BJ (cell line): ENCODE results near the gene PACS1. TPM values are rescaled to one million over a fixed set of nuclear protein-coding genes. Genes with fewer than 3 reads are reported as not detected.

ENCODE experiments used
- CTCF ChIA-PET: fragments of 350-600 bp; formaldehyde crosslinking; extraction: SDS; loops from one replicate; lab custom pipeline; 2021; ENCODE audit warnings: antibody characterized with exemption, inconsistent platforms; lab: Yijun Ruan, JAX
- POLR2A ChIA-PET: fragments of 300-600 bp; sonication (Branson Sonifier 250); formaldehyde crosslinking; extraction: SDS; loops from one replicate; lab custom pipeline; 2021; ENCODE audit warnings: antibody characterized with exemption; lab: Charles Lee
- DNase-seq: peaks from one replicate; pipeline ENCODE4 v3.0.0-alpha.2; 2011; ENCODE audit warnings: low read depth
- H3K27me3 ChIP-seq: 2 replicates; pipeline ENCODE4 v1.6.0; 2011; ENCODE audit warnings: low read length; ENCODE audit not compliant: control insufficient read depth, insufficient read depth
- H3K36me3 ChIP-seq: 2 replicates; pipeline ENCODE4 v1.5.1; 2011; ENCODE audit warnings: low read length; ENCODE audit not compliant: control insufficient read depth, insufficient read depth
- H3K4me3 ChIP-seq: 2 replicates; pipeline ENCODE4 v1.5.1; 2011; ENCODE audit warnings: low read depth, mild to moderate bottlenecking, control low read depth, low read length
- polyA plus RNA-seq: library from polyadenylated mRNA; depleted of rRNA; stranded (reverse); fragments of >200 nt; gene quantifications from 2 replicates; pipeline ENCODE4 v1.2.3, GENCODE V29; 2011
- TF ChIP-seq, protein P1 (sequence below): IDR thresholded peaks from 2 replicates; pipeline ENCODE4 v1.5.1; 2011; ENCODE audit warnings: low read depth, mild to moderate bottlenecking, control low read depth, inconsistent platforms, low read length, moderate library complexity; ENCODE audit not compliant: insufficient read depth

The PACS1 gene
- polyA plus RNA-seq, 1 experiment, result 34.3 TPM

DNA sequence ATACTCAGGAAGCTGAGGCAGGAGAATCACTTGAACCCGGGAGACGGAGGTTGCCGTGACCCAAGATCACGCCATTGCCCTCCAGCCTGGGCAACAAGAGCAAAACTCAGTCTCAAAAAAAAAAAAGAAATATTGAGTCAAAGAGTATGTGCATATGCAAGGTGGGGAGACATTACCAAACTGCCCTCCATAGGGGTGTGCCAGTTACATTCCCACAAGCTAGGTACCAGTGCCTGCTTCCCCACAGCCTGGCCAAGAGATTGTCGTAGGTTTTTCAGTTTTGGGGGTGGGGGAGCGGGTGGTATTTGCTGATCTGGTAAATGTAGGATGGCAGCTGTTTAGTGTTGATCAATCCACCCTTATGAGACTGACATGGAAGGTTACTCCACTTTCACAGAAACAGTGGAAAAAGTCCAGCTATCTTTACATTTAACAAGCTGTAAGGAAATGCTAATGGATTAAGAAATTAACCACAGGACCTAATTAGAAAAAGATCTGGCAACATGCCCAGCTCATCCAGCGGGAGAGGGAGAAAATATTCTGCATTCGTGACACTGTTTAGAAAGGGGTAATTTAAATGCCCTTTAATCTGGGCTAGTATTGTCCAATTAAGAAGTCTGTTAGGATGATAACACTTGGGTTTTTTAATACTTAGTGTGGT lies 89.4 kb downstream of the PACS1 start:
- CTCF ChIA-PET, result interaction anchor here (0.6 to 1.1 kb wide), 2 partner anchors 9 to 157 kb away, joined by 3 to 4 read pairs; partner anchors contain the start of gene BANF1
- no peak overlapping the region for H3K4me3 ChIP-seq
- TF ChIP-seq, protein P1, sequence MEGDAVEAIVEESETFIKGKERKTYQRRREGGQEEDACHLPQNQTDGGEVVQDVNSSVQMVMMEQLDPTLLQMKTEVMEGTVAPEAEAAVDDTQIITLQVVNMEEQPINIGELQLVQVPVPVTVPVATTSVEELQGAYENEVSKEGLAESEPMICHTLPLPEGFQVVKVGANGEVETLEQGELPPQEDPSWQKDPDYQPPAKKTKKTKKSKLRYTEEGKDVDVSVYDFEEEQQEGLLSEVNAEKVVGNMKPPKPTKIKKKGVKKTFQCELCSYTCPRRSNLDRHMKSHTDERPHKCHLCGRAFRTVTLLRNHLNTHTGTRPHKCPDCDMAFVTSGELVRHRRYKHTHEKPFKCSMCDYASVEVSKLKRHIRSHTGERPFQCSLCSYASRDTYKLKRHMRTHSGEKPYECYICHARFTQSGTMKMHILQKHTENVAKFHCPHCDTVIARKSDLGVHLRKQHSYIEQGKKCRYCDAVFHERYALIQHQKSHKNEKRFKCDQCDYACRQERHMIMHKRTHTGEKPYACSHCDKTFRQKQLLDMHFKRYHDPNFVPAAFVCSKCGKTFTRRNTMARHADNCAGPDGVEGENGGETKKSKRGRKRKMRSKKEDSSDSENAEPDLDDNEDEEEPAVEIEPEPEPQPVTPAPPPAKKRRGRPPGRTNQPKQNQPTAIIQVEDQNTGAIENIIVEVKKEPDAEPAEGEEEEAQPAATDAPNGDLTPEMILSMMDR, result no peak
- no peaks in the 10 kb centered on the region for H3K36me3 ChIP-seq
- POLR2A ChIA-PET, result no interaction called here
- no peaks in the 10 kb centered on the region for H3K27me3 ChIP-seq
- DNase-seq, result no peak

DNA sequence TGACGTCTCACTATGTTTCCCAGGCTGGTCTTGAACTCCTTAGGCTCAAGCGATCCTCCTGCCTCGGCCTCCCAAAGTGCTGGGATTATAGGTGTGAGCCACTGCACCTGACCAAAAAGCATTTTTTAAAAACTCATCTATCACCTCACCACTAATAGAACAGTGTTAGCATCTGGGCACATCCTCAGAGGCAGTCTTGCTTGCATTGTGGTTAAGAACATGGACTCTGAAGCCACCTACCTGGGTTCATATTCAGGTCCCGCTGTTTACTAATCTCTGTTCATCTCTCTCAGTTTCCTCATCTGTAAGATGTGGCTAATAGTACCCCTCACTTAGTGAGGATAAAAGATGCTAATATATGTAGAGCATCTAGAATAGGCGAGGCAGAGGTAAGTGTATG lies 90.6 kb downstream of the PACS1 start:
- POLR2A ChIA-PET, result no interaction called here
- no peaks in the 10 kb centered on the region for H3K27me3 ChIP-seq
- CTCF ChIA-PET, result interaction anchor here (0.6 to 1.1 kb wide), 2 partner anchors 11 to 14 kb away, joined by 3 to 4 read pairs; no protein-coding TSS in a partner anchor
- TF ChIP-seq, protein P1, result no peak
- no peak for DNase-seq
- no peaks in the 10 kb centered on the region for H3K36me3 ChIP-seq
- H3K4me3 ChIP-seq, result no peak overlapping the region

DNA sequence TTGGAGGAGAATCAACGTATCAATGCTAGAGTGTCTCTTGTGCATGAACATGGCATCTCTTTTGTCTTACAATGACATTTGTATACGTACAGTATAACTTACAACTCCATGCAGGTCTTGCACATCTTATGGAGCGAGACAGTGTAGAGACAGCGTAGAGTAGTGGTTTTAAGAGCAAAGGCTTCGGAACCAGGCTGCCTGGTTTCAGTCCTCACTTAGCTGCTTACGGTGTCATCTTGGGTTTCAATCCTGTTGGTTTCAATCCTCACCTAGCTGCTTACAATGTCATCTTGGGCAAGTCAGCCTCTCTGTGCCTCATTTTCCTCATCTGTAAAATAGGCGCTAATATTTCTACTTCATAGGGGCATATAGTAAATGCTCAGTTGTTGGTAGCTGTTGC lies 98.2 kb downstream of the PACS1 start:
- CTCF ChIA-PET, result interaction anchor here (1.0 kb wide), 1 partner anchor 11 kb away, joined by 3 read pairs; no protein-coding TSS in a partner anchor

DNA sequence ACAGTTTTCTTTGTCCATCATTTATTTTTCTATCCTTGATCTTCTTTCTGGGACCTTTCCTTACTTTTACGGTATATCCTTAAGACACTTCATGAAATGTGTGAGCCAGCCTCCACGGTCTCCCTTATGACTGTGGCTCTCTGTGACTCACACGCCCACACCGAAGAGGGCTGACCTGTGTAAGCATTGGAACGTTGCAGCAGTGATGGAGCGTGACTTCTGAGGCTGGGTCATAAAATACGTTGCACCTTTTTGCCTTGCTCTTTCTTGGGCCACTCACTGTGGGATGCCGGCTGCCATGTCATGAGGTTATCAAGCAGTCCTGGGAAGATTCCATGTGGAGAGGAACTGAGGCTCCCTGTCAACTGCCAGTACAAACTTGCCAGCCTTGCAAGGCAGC lies 102.1 kb downstream of the PACS1 start:
- ChIA-PET CTCF (no interaction called here), POLR2A (no interaction called here)
- TF ChIP-seq, protein P1, result no peak
- DNase-seq, result no peak
- Histone ChIP-seq H3K36me3 (no peaks in the 10 kb centered on the region), H3K27me3 (no peaks in the 10 kb centered on the region), H3K4me3 (no peak overlapping the region)

More for the DNA sequence above, 98.2 kb downstream of the PACS1 start:
- POLR2A ChIA-PET, result no interaction called here
- no peak for DNase-seq
- no peak overlapping the region for H3K4me3 ChIP-seq
- TF ChIP-seq, protein P1, result no peak
- no peaks in the 10 kb centered on the region for H3K36me3 ChIP-seq
- no peaks in the 10 kb centered on the region for H3K27me3 ChIP-seq

DNA sequence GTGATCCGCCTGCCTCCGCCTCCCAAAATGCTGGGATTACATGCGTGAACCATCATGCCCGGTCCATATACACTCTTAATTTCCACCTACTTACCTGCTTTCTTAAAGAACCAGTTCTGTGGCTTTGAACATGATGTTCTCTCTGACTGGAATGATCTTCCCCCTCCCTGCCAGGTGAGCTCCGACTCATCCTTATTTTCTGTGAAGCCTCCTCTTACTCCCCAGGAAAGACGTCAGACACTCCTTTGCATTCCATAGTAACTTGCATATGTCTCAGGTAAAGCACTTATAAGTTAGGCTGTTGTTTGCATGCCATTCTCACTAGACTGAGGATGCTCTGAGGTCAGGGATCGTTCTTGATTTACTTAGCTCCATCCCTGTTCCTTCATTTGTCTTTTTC lies 106.6 kb downstream of the PACS1 start:
- POLR2A ChIA-PET, result no interaction called here
- CTCF ChIA-PET, result no interaction called here
- Histone ChIP-seq H3K27me3 (no peaks in the 10 kb centered on the region), H3K36me3 (no peaks in the 10 kb centered on the region), H3K4me3 (no peak overlapping the region)
- no peak for DNase-seq
- TF ChIP-seq, protein P1, result no peak
